Mesenchymal stem cell (in vitro differentiated cells and primary cell): ENCODE results near the gene RNF11.

ENCODE experiments used
- DNase-seq: peaks from one replicate; pipeline ENCODE4 v3.0.0-alpha.2; 2013
- H2AFZ ChIP-seq: one replicate; pipeline ENCODE4 v1.6.1; 2013; ENCODE audit warnings: low read depth, mild to moderate bottlenecking, control low read depth, inconsistent platforms, low read length, moderate library complexity
- H2AK5ac ChIP-seq: 2 replicates; pipeline ENCODE4 v1.6.1; 2013; ENCODE audit warnings: low read length, moderate library complexity, mild to moderate bottlenecking, inconsistent platforms; ENCODE audit not compliant: severe bottlenecking
- H2BK120ac ChIP-seq: one replicate; pipeline ENCODE4 v1.6.1; 2013; ENCODE audit warnings: low read depth, mild to moderate bottlenecking, inconsistent platforms, low read length, moderate library complexity
- H2BK12ac ChIP-seq, 2 experiments: one replicate each; pipeline ENCODE4 v1.6.1; 2013; ENCODE audit warnings: inconsistent platforms in 2 of 2, low read length in 2 of 2, mild to moderate bottlenecking in 2 of 2, moderate library complexity in 2 of 2, control low read depth in 1 of 2
- H2BK15ac ChIP-seq: one replicate; pipeline ENCODE4 v1.6.1; 2013; ENCODE audit warnings: mild to moderate bottlenecking, low read depth, inconsistent platforms; ENCODE audit not compliant: poor library complexity, severe bottlenecking
- H2BK5ac ChIP-seq: 2 replicates; pipeline ENCODE4 v1.6.1; 2013; ENCODE audit warnings: low read depth, mild to moderate bottlenecking, low read length, control low read depth, inconsistent platforms; ENCODE audit not compliant: poor library complexity, severe bottlenecking
- H3K14ac ChIP-seq, 2 experiments: one replicate each; pipeline ENCODE4 v1.6.1; 2013; ENCODE audit warnings: inconsistent platforms in 2 of 2, low read length in 2 of 2, control low read depth in 1 of 2, mild to moderate bottlenecking in 1 of 2, moderate library complexity in 1 of 2
- H3K18ac ChIP-seq, 2 experiments: one replicate each; pipeline ENCODE4 v1.6.1; 2013; ENCODE audit warnings: inconsistent platforms in 2 of 2, low read length in 2 of 2, control low read depth in 1 of 2, low read depth in 1 of 2, mild to moderate bottlenecking in 1 of 2
- H3K23ac ChIP-seq, 2 experiments: one replicate each; pipeline ENCODE4 v1.6.1; 2013; ENCODE audit warnings: inconsistent platforms in 2 of 2, low read length in 2 of 2, mild to moderate bottlenecking in 2 of 2, moderate library complexity in 2 of 2, control low read depth in 1 of 2
- H3K27ac ChIP-seq: 2 replicates; pipeline ENCODE4 v1.5.1; 2013; ENCODE audit warnings: mild to moderate bottlenecking, moderate library complexity, low read length, control low read depth, inconsistent platforms; ENCODE audit not compliant: poor library complexity, severe bottlenecking
- H3K27me3 ChIP-seq, 2 experiments: 2 replicates each; pipeline versions ENCODE4 v1.6.1 to v1.7.0; 2013; ENCODE audit warnings: low read length in 2 of 2, mild to moderate bottlenecking in 2 of 2, moderate library complexity in 2 of 2, control low read depth in 1 of 2, inconsistent platforms in 1 of 2; ENCODE audit not compliant: control insufficient read depth in 1 of 2, insufficient read depth in 1 of 2
- H3K36me3 ChIP-seq, 2 experiments: 2 replicates each; pipeline versions ENCODE4 v1.6.1 to v1.7.0; 2013; ENCODE audit warnings: low read length in 2 of 2, control low read depth in 1 of 2, inconsistent platforms in 1 of 2, low read depth in 1 of 2, mild to moderate bottlenecking in 1 of 2; ENCODE audit not compliant: insufficient read depth in 2 of 2, control insufficient read depth in 1 of 2
- H3K4ac ChIP-seq, 2 experiments: one replicate each; pipeline ENCODE4 v1.6.1; 2013; ENCODE audit warnings: inconsistent platforms in 2 of 2, low read length in 2 of 2, mild to moderate bottlenecking in 2 of 2, moderate library complexity in 2 of 2, control low read depth in 1 of 2, low read depth in 1 of 2
- H3K4me1 ChIP-seq: 2 replicates; pipeline ENCODE4 v1.6.1; 2013; ENCODE audit warnings: low read depth, low read length, control low read depth; ENCODE audit not compliant: control insufficient read depth, insufficient read depth
- H3K4me2 ChIP-seq: 2 replicates; pipeline ENCODE4 v1.6.1; 2013; ENCODE audit warnings: low read length, mild to moderate bottlenecking, inconsistent platforms; ENCODE audit not compliant: poor library complexity, severe bottlenecking
- H3K4me3 ChIP-seq, 2 experiments: 2 replicates each; pipeline versions ENCODE4 v1.5.1 to v1.7.0; 2013; ENCODE audit warnings: low read length in 2 of 2, mild to moderate bottlenecking in 2 of 2, control low read depth in 1 of 2, low read depth in 1 of 2; ENCODE audit not compliant: insufficient read depth in 1 of 2
- H3K79me1 ChIP-seq: replicated peaks from 2 replicates; pipeline ENCODE4 v1.6.1; 2013; ENCODE audit warnings: mild to moderate bottlenecking, control low read depth, low read length, inconsistent platforms; ENCODE audit not compliant: poor library complexity, severe bottlenecking
- H3K9ac ChIP-seq: 2 replicates; pipeline ENCODE4 v1.7.0; 2013; ENCODE audit warnings: mild to moderate bottlenecking, low read length, moderate library complexity
- H3K9me3 ChIP-seq: 2 replicates; pipeline ENCODE4 v1.7.0; 2013; ENCODE audit warnings: mild to moderate bottlenecking, low read length; ENCODE audit not compliant: control insufficient read depth
- H4K8ac ChIP-seq: one replicate; pipeline ENCODE4 v1.6.1; 2013; ENCODE audit warnings: inconsistent platforms, mild to moderate bottlenecking, low read length, moderate library complexity
- H4K91ac ChIP-seq: one replicate; pipeline ENCODE4 v1.6.1; 2013; ENCODE audit warnings: mild to moderate bottlenecking, low read length, inconsistent platforms
- WGBS: methylation state at CpG from one replicate; pipeline ENCODE4 v1.1.7; 2013; ENCODE audit warnings: mixed read lengths; 5-methylcytosine and 5-hydroxymethylcytosine counted together

The RNF11 gene

GRCh38 chr1:51266181-51266580 lies 30.1 kb downstream of the RNF11 start:
- Histone ChIP-seq H3K27me3 (no peaks in the 10 kb centered on the region), H4K91ac (no peak overlapping the region), H3K79me1 (peaks cover 9% of the 10 kb centered on the region), H3K14ac (no peak overlapping the region), H3K9ac (no peak overlapping the region), H2AK5ac (no peak overlapping the region), H3K4ac (no peak overlapping the region), H3K23ac (no peak overlapping the region), H3K18ac (no peak overlapping the region), H2BK15ac (no peak overlapping the region), H3K36me3 (peaks cover 0 to 11% of the 10 kb centered on the region in 2 experiments), H3K4me1 (peaks cover 19% of the 10 kb centered on the region), H4K8ac (no peak overlapping the region), H2BK5ac (no peak overlapping the region), H3K4me2 (no peak overlapping the region), H3K4me3 (no peak overlapping the region), H2BK120ac (no peak overlapping the region), H3K9me3 (no peaks in the 10 kb centered on the region), H2BK12ac (no peak overlapping the region), H2AFZ (no peak overlapping the region), H3K27ac (no peak overlapping the region)
- 98% methylated on average over 2 of the region's 2 CpGs for WGBS
- DNase-seq, result no peak

GRCh38 chr1:51266791-51267190 lies 30.7 kb downstream of the RNF11 start:
- no peak overlapping the region for H4K91ac ChIP-seq
- no peak overlapping the region for H3K4me3 ChIP-seq
- no peak overlapping the region for H3K23ac ChIP-seq
- no peak overlapping the region for H3K14ac ChIP-seq
- no peak overlapping the region for H3K4ac ChIP-seq
- peaks cover 15% of the 10 kb centered on the region for H3K4me1 ChIP-seq
- H3K27me3 ChIP-seq, result no peaks in the 10 kb centered on the region
- H3K36me3 ChIP-seq, result peaks cover 0 to 17% of the 10 kb centered on the region in 2 experiments
- no peak overlapping the region for H3K27ac ChIP-seq
- DNase-seq, result no peak
- H2BK12ac ChIP-seq, result no peak overlapping the region
- over 99% methylated on average over 4 of the region's 4 CpGs for WGBS
- H3K4me2 ChIP-seq, result no peak overlapping the region
- no peak overlapping the region for H4K8ac ChIP-seq
- no peak overlapping the region for H3K9ac ChIP-seq
- H3K79me1 ChIP-seq, result peaks cover 9% of the 10 kb centered on the region
- no peak overlapping the region for H2BK120ac ChIP-seq
- no peak overlapping the region for H3K18ac ChIP-seq
- H2BK5ac ChIP-seq, result no peak overlapping the region
- H2AFZ ChIP-seq, result no peak overlapping the region
- no peak overlapping the region for H2AK5ac ChIP-seq
- H3K9me3 ChIP-seq, result no peaks in the 10 kb centered on the region
- no peak overlapping the region for H2BK15ac ChIP-seq

DNA sequence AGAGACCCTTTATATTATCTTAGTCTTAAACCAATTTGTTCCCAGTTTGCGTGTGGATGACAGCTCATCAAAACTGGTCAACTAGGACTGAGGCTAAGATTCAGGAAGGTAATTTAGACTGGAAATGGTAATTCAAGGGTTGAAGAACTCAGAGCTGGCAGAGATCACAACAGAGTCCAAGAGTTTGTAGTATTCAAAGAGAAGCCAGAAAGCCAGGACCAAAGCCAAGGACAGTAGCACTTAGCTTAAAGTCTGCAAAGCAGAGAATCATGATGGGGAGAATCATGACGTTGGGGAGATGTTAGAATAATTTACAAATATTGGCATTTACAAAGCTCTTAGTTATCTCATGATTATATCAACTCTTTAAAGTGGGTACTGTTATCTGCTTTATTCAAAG lies 32.6 kb downstream of the RNF11 start:
- Histone ChIP-seq H2BK12ac (no peak overlapping the region), H2BK15ac (no peak overlapping the region), H2BK120ac (no peak overlapping the region), H3K27ac (no peak overlapping the region), H3K4me1 (peaks cover 12% of the 10 kb centered on the region), H2BK5ac (no peak overlapping the region), H3K27me3 (no peaks in the 10 kb centered on the region), H3K18ac (peak overlapping the region in 1 of 2 experiments; percentile 6), H2AK5ac (no peak overlapping the region), H3K9ac (peak overlapping the region; percentile 44), H3K9me3 (no peaks in the 10 kb centered on the region), H3K4ac (no peak overlapping the region), H3K4me3 (peak overlapping the region in 1 of 2 experiments; percentile 0), H3K4me2 (no peak overlapping the region), H3K23ac (no peak overlapping the region), H3K79me1 (peaks cover 9% of the 10 kb centered on the region), H4K91ac (no peak overlapping the region), H3K36me3 (peaks cover 0 to 33% of the 10 kb centered on the region in 2 experiments), H4K8ac (no peak overlapping the region), H3K14ac (no peak overlapping the region), H2AFZ (no peak overlapping the region)
- WGBS, result 93% methylated on average over 1 of the region's 2 CpGs
- DNase-seq, result no peak

DNA sequence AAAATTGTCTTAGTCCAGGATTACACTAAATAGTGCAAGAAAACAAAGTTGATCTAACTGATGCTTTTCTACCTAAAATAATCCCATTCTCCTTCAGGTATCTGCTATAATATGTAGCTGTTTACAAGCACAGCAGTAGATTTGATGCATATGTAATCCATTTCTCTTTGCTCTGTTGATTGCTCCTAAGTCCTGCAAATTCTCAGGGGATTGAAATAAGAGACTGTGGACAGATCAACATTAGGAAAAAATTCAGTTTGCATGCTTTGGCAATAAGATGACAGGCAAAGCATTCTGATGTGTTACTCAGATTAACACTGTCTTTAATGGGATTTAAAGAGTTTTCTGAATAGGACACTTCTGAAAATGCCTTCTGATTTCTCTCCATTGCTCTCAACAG lies 34.7 kb downstream of the RNF11 start:
- Histone ChIP-seq H3K4me1 (peaks cover 6% of the 10 kb centered on the region), H2AK5ac (no peak overlapping the region), H2BK12ac (no peak overlapping the region), H3K27me3 (no peaks in the 10 kb centered on the region), H3K36me3 (peaks cover 0 to 46% of the 10 kb centered on the region in 2 experiments), H3K4me3 (peak overlapping the region in 1 of 2 experiments; percentile 4), H3K9ac (no peak overlapping the region), H3K79me1 (peaks cover 17% of the 10 kb centered on the region), H2BK5ac (no peak overlapping the region), H3K14ac (no peak overlapping the region), H2AFZ (no peak overlapping the region), H3K4ac (no peak overlapping the region), H2BK15ac (no peak overlapping the region), H3K18ac (no peak overlapping the region), H4K8ac (no peak overlapping the region), H3K23ac (no peak overlapping the region), H3K9me3 (no peaks in the 10 kb centered on the region), H4K91ac (no peak overlapping the region), H3K4me2 (no peak overlapping the region), H3K27ac (no peak overlapping the region), H2BK120ac (no peak overlapping the region)
- DNase-seq, result no peak
